Measurements from ENCODE around the gene HYKK.

Gene HYKK

GRCh38 chr15:78506971-78507830 is at the start of gene HYKK:
HYKK (plus strand) TSS chr15:78507577; CDS start chr15:78513089, 5,512 bp downstream.
- Histone ChIP-seq H3K9ac (ENCODE audit: low read length in 2 of 2) (peak within 1 kb of the TSS; percentile 66 to 75), H3K4me3 (ENCODE audit: low read length in 2 of 2) (peak within 1 kb of the TSS; percentile 74 to 95), H3K27me3 (ENCODE audit: control insufficient read depth in 1 of 2, insufficient read depth in 2 of 2, low read length in 2 of 2) (no peaks in the 10 kb centered on the region), H3K4me1 (ENCODE audit: control insufficient read depth, insufficient read depth, low read length) (peaks cover 15% of the 10 kb centered on the region), H3K36me3 (ENCODE audit: control insufficient read depth in 2 of 2, insufficient read depth in 2 of 2, low read length in 2 of 2) (no peaks in the 10 kb centered on the region), H3K9me3 (ENCODE audit: control insufficient read depth in 2 of 2, low read length in 2 of 2) (no peaks in the 10 kb centered on the region), H3K27ac (ENCODE audit: low read length) (peak within 1 kb of the TSS; percentile 66)

- H3K9me3 ChIP-seq (ENCODE audit: control insufficient read depth in 2 of 2, low read length in 2 of 2): no peaks in the 10 kb centered on the region
- H3K4me3 ChIP-seq (ENCODE audit: low read length in 2 of 2): no peak overlapping the region
- H3K36me3 ChIP-seq (ENCODE audit: control insufficient read depth in 2 of 2, insufficient read depth in 2 of 2, low read length in 2 of 2): peaks cover 8 to 17% of the 10 kb centered on the region in 2 donors
- no peak overlapping the region for H3K27ac ChIP-seq (ENCODE audit: low read length)
- no peaks in the 10 kb centered on the region for H3K27me3 ChIP-seq (ENCODE audit: control insufficient read depth in 1 of 2, insufficient read depth in 2 of 2, low read length in 2 of 2)
- no peaks in the 10 kb centered on the region for H3K4me1 ChIP-seq (ENCODE audit: control insufficient read depth, insufficient read depth, low read length)
- no peak overlapping the region for H3K9ac ChIP-seq (ENCODE audit: low read length in 2 of 2)
Measured at GRCh38 chr15:78460737-78461136, 46.6 kb upstream of the HYKK start.

GRCh38 chr15:78461171-78461888 is 46.0 kb upstream of the HYKK start:
- Histone ChIP-seq H3K4me3 (ENCODE audit: low read length in 2 of 2) (no peak overlapping the region), H3K27ac (ENCODE audit: low read length) (no peak overlapping the region), H3K9me3 (ENCODE audit: control insufficient read depth in 2 of 2, low read length in 2 of 2) (no peaks in the 10 kb centered on the region), H3K27me3 (ENCODE audit: control insufficient read depth in 1 of 2, insufficient read depth in 2 of 2, low read length in 2 of 2) (no peaks in the 10 kb centered on the region), H3K9ac (ENCODE audit: low read length in 2 of 2) (no peak overlapping the region), H3K36me3 (ENCODE audit: control insufficient read depth in 2 of 2, insufficient read depth in 2 of 2, low read length in 2 of 2) (peaks cover 11 to 21% of the 10 kb centered on the region in 2 donors), H3K4me1 (ENCODE audit: control insufficient read depth, insufficient read depth, low read length) (no peaks in the 10 kb centered on the region)

- H3K9ac ChIP-seq (ENCODE audit: low read length in 2 of 2): no peak overlapping the region
- H3K36me3 ChIP-seq (ENCODE audit: control insufficient read depth in 2 of 2, insufficient read depth in 2 of 2, low read length in 2 of 2): peaks cover 30 to 49% of the 10 kb centered on the region in 2 donors
- H3K4me1 ChIP-seq (ENCODE audit: control insufficient read depth, insufficient read depth, low read length): no peaks in the 10 kb centered on the region
- H3K27me3 ChIP-seq (ENCODE audit: control insufficient read depth in 1 of 2, insufficient read depth in 2 of 2, low read length in 2 of 2): no peaks in the 10 kb centered on the region
- H3K9me3 ChIP-seq (ENCODE audit: control insufficient read depth in 2 of 2, low read length in 2 of 2): no peaks in the 10 kb centered on the region
- no peak overlapping the region for H3K4me3 ChIP-seq (ENCODE audit: low read length in 2 of 2)
- no peak overlapping the region for H3K27ac ChIP-seq (ENCODE audit: low read length)
Measured at GRCh38 chr15:78469031-78469430, 38.3 kb upstream of the HYKK start.

- no peaks in the 10 kb centered on the region for H3K9me3 ChIP-seq (ENCODE audit: control insufficient read depth in 2 of 2, low read length in 2 of 2)
- H3K27me3 ChIP-seq (ENCODE audit: control insufficient read depth in 1 of 2, insufficient read depth in 2 of 2, low read length in 2 of 2): no peaks in the 10 kb centered on the region
- no peak overlapping the region for H3K9ac ChIP-seq (ENCODE audit: low read length in 2 of 2)
- no peak overlapping the region for H3K27ac ChIP-seq (ENCODE audit: low read length)
- H3K4me3 ChIP-seq (ENCODE audit: low read length in 2 of 2): no peak overlapping the region
- no peaks in the 10 kb centered on the region for H3K4me1 ChIP-seq (ENCODE audit: control insufficient read depth, insufficient read depth, low read length)
- peaks cover 19 to 41% of the 10 kb centered on the region in 2 donors for H3K36me3 ChIP-seq (ENCODE audit: control insufficient read depth in 2 of 2, insufficient read depth in 2 of 2, low read length in 2 of 2)
Measured at GRCh38 chr15:78477295-78477694, 30.1 kb upstream of the HYKK start.

- Histone ChIP-seq H3K9ac (ENCODE audit: low read length in 2 of 2) (no peak overlapping the region), H3K27ac (ENCODE audit: low read length) (no peak overlapping the region), H3K4me3 (ENCODE audit: low read length in 2 of 2) (no peak overlapping the region), H3K36me3 (ENCODE audit: control insufficient read depth in 2 of 2, insufficient read depth in 2 of 2, low read length in 2 of 2) (peaks cover 31 to 41% of the 10 kb centered on the region in 2 donors), H3K9me3 (ENCODE audit: control insufficient read depth in 2 of 2, low read length in 2 of 2) (no peaks in the 10 kb centered on the region), H3K27me3 (ENCODE audit: control insufficient read depth in 1 of 2, insufficient read depth in 2 of 2, low read length in 2 of 2) (no peaks in the 10 kb centered on the region), H3K4me1 (ENCODE audit: control insufficient read depth, insufficient read depth, low read length) (no peaks in the 10 kb centered on the region)
Measured at GRCh38 chr15:78479650-78480049, 27.7 kb upstream of the HYKK start.

- peaks cover 32 to 48% of the 10 kb centered on the region in 2 donors for H3K36me3 ChIP-seq (ENCODE audit: control insufficient read depth in 2 of 2, insufficient read depth in 2 of 2, low read length in 2 of 2)
- no peak overlapping the region for H3K27ac ChIP-seq (ENCODE audit: low read length)
- H3K9me3 ChIP-seq (ENCODE audit: control insufficient read depth in 2 of 2, low read length in 2 of 2): no peaks in the 10 kb centered on the region
- H3K4me3 ChIP-seq (ENCODE audit: low read length in 2 of 2): no peak overlapping the region
- no peak overlapping the region for H3K9ac ChIP-seq (ENCODE audit: low read length in 2 of 2)
- no peaks in the 10 kb centered on the region for H3K27me3 ChIP-seq (ENCODE audit: control insufficient read depth in 1 of 2, insufficient read depth in 2 of 2, low read length in 2 of 2)
- no peaks in the 10 kb centered on the region for H3K4me1 ChIP-seq (ENCODE audit: control insufficient read depth, insufficient read depth, low read length)
Measured at GRCh38 chr15:78481917-78482316, 25.5 kb upstream of the HYKK start.

- Histone ChIP-seq H3K27me3 (ENCODE audit: control insufficient read depth in 1 of 2, insufficient read depth in 2 of 2, low read length in 2 of 2) (no peaks in the 10 kb centered on the region), H3K36me3 (ENCODE audit: control insufficient read depth in 2 of 2, insufficient read depth in 2 of 2, low read length in 2 of 2) (peaks cover 16 to 36% of the 10 kb centered on the region in 2 donors)
Measured at GRCh38 chr15:78492872-78493271, 14.5 kb upstream of the HYKK start.

GRCh38 chr15:78501857-78502256 is 5.5 kb upstream of the HYKK start:
- Histone ChIP-seq H3K9me3 (ENCODE audit: control insufficient read depth in 2 of 2, low read length in 2 of 2) (no peaks in the 10 kb centered on the region), H3K9ac (ENCODE audit: low read length in 2 of 2) (no peak overlapping the region), H3K4me3 (ENCODE audit: low read length in 2 of 2) (no peak overlapping the region), H3K4me1 (ENCODE audit: control insufficient read depth, insufficient read depth, low read length) (peaks cover 2% of the 10 kb centered on the region), H3K27me3 (ENCODE audit: control insufficient read depth in 1 of 2, insufficient read depth in 2 of 2, low read length in 2 of 2) (no peaks in the 10 kb centered on the region), H3K36me3 (ENCODE audit: control insufficient read depth in 2 of 2, insufficient read depth in 2 of 2, low read length in 2 of 2) (peaks cover 9 to 19% of the 10 kb centered on the region in 2 donors), H3K27ac (ENCODE audit: low read length) (no peak overlapping the region)

More at GRCh38 chr15:78492872-78493271, 14.5 kb upstream of the HYKK start:
- H3K4me1 ChIP-seq (ENCODE audit: control insufficient read depth, insufficient read depth, low read length): no peaks in the 10 kb centered on the region
- H3K9ac ChIP-seq (ENCODE audit: low read length in 2 of 2): no peak overlapping the region
- no peak overlapping the region for H3K27ac ChIP-seq (ENCODE audit: low read length)
- no peak overlapping the region for H3K4me3 ChIP-seq (ENCODE audit: low read length in 2 of 2)
- H3K9me3 ChIP-seq (ENCODE audit: control insufficient read depth in 2 of 2, low read length in 2 of 2): no peaks in the 10 kb centered on the region

- Histone ChIP-seq H3K36me3 (ENCODE audit: control insufficient read depth in 2 of 2, insufficient read depth in 2 of 2, low read length in 2 of 2) (peaks cover 9 to 11% of the 10 kb centered on the region in 2 donors), H3K4me3 (ENCODE audit: low read length in 2 of 2) (no peak overlapping the region), H3K4me1 (ENCODE audit: control insufficient read depth, insufficient read depth, low read length) (peaks cover 6% of the 10 kb centered on the region), H3K9ac (ENCODE audit: low read length in 2 of 2) (no peak overlapping the region), H3K27ac (ENCODE audit: low read length) (no peak overlapping the region), H3K9me3 (ENCODE audit: control insufficient read depth in 2 of 2, low read length in 2 of 2) (no peaks in the 10 kb centered on the region), H3K27me3 (ENCODE audit: control insufficient read depth in 1 of 2, insufficient read depth in 2 of 2, low read length in 2 of 2) (no peaks in the 10 kb centered on the region)
Measured at GRCh38 chr15:78502641-78503040, 4.7 kb upstream of the HYKK start.

GRCh38 chr15:78507831-78508160 is 419 bp downstream of the HYKK start:
- peak overlapping the region; percentile 66 for H3K27ac ChIP-seq (ENCODE audit: low read length)
- H3K36me3 ChIP-seq (ENCODE audit: control insufficient read depth in 2 of 2, insufficient read depth in 2 of 2, low read length in 2 of 2): no peaks in the 10 kb centered on the region
- peak overlapping the region; percentile 66 to 75 for H3K9ac ChIP-seq (ENCODE audit: low read length in 2 of 2)
- no peaks in the 10 kb centered on the region for H3K9me3 ChIP-seq (ENCODE audit: control insufficient read depth in 2 of 2, low read length in 2 of 2)
- no peaks in the 10 kb centered on the region for H3K27me3 ChIP-seq (ENCODE audit: control insufficient read depth in 1 of 2, insufficient read depth in 2 of 2, low read length in 2 of 2)
- peaks cover 15% of the 10 kb centered on the region for H3K4me1 ChIP-seq (ENCODE audit: control insufficient read depth, insufficient read depth, low read length)
- H3K4me3 ChIP-seq (ENCODE audit: low read length in 2 of 2): peak overlapping the region; percentile 74 to 95
